HG02885 (cell line): ENCODE results near the gene GBE1.
A peak's percentile ranks its signal among the peaks of the same experiment; 100 is the strongest.
"Not testable (repeated sequence)": the region's sequence is repeated elsewhere in the genome, so short reads cannot be mapped to it uniquely, and the experiment has no call there.

ENCODE experiments used
- ATAC-seq: cut with Tn5 transposase; IDR thresholded peaks from one replicate; pipeline ENCODE4 v1.9.1; 2021; ENCODE audit warnings: mild to moderate bottlenecking; ENCODE audit not compliant: unreplicated experiment, poor library complexity

GBE1 gene

GRCh38 chr3:81550415-81550814 is 211.0 kb downstream of the GBE1 start:
- ATAC-seq: no peak

- no peak for ATAC-seq
Measured at GRCh38 chr3:81549831-81550230, 211.6 kb downstream of the GBE1 start.

GRCh38 chr3:81549388-81549787 is 212.1 kb downstream of the GBE1 start:
- no peak for ATAC-seq

GRCh38 chr3:81545572-81545971 is 215.9 kb downstream of the GBE1 start:
- no peak for ATAC-seq

- no peak for ATAC-seq
Measured at GRCh38 chr3:81544385-81544784, 217.1 kb downstream of the GBE1 start.

GRCh38 chr3:81540787-81541186 is 220.7 kb downstream of the GBE1 start:
- ATAC-seq: no peak

- no peak for ATAC-seq
Measured at GRCh38 chr3:81531846-81532245, 229.6 kb downstream of the GBE1 start.

GRCh38 chr3:81531263-81531662 is 230.2 kb downstream of the GBE1 start:
- no peak for ATAC-seq

GRCh38 chr3:81530180-81530939 is 231.1 kb downstream of the GBE1 start:
- no peak for ATAC-seq

- ATAC-seq: no peak
Measured at GRCh38 chr3:81521855-81522254, 239.6 kb downstream of the GBE1 start.

- no peak for ATAC-seq
Measured at GRCh38 chr3:81518945-81519344, 242.5 kb downstream of the GBE1 start.

GRCh38 chr3:81516042-81516441 is 245.4 kb downstream of the GBE1 start:
- ATAC-seq: no peak

GRCh38 chr3:81513591-81513990 is 247.9 kb downstream of the GBE1 start:
- no peak for ATAC-seq

- no peak for ATAC-seq
Measured at GRCh38 chr3:81503026-81503425, 258.4 kb downstream of the GBE1 start.

GRCh38 chr3:81502236-81502635 is 259.2 kb downstream of the GBE1 start:
- no peak for ATAC-seq

- peak; percentile 91 for ATAC-seq
Measured at GRCh38 chr3:81500039-81500438, 261.4 kb downstream of the GBE1 start.

- no peak for ATAC-seq
Measured at GRCh38 chr3:81497572-81498251, 263.7 kb downstream of the GBE1 start.

GRCh38 chr3:81496407-81497104 is 264.9 kb downstream of the GBE1 start:
- no peak for ATAC-seq

- ATAC-seq: not testable (repeated sequence)
Measured at GRCh38 chr3:81492471-81492870, 269.0 kb downstream of the GBE1 start.

GRCh38 chr3:81492040-81492439 is 269.4 kb downstream of the GBE1 start:
- no peak for ATAC-seq

- peak; percentile 95 for ATAC-seq
Measured at GRCh38 chr3:81490541-81491288, 270.7 kb downstream of the GBE1 start.
